Measurements from ENCODE around the gene SCTR.

- TF ChIP-seq CTCF (IDR thresholded peaks at IDR 0.05) (no peak), POLR2A (IDR thresholded peaks at IDR 0.05) (no peak)
Measured at GRCh38 chr2:119426801-119427395, 97.4 kb downstream of the SCTR start.
